Measurements from ENCODE around the gene ZNF319.
"Not testable (repeated sequence)": the region's sequence is repeated elsewhere in the genome, so short reads cannot be mapped to it uniquely, and the experiment has no call there.

The ZNF319 gene

GRCh38 chr16:57996406-57997175 lies 3.9 kb downstream of the ZNF319 start:
- no peak for DNase-seq

DNA sequence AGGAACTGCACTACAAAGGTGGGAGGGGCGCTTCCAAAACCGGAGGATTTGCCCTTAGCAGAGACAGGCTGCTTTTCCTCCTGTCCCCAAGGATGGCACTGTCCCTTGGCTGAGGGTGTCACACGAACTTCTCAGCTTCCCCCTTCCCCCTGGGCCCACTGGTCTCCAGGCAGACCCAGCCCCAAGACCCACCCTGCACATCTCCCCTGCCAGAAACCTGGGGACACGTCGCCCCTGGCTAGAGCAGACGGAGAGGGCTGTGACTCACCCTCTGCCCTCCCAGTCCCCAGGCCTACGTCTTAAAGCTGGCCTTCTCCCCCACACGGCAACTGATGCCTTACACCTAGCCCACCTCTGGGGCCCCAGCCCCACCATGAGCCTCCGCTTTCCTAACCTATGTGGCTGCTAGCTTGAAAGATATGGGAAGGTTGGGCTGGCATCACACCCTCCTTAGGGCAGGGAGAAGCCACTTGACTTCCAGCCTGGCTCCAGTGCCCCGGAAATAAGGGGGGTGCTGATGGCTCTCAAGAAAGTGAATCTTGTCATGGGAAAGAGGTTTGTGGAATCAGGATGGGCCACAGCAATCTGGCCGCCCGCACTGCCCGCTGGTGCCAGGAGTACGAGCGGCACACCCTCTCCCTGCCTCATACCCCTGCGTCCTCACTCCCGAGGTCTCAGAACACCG lies 4.6 kb downstream of the ZNF319 start:
- DNase-seq, result no peak

GRCh38 chr16:57994778-57995177 lies 5.7 kb downstream of the ZNF319 start:
- no peak for DNase-seq

DNA sequence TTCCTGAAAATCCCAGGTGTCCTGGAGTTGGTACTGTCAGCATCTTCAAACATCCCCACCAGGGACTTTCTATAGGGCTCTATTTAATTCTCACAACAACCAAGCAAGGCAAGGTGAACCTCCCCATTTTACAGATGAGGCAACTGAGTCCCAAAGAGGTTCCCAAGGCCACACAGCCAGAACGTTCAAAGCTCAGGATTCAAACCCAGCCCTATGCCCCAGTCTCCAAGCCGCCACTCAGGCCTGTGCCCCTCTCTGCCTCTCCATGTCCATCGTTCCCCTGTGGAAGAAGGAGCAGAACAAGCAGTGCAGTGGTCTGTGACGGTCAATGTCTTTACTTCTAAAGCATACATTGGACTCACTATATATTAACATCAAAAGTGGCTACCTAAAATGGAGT lies 6.1 kb downstream of the ZNF319 start:
- DNase-seq, result no peak

DNA sequence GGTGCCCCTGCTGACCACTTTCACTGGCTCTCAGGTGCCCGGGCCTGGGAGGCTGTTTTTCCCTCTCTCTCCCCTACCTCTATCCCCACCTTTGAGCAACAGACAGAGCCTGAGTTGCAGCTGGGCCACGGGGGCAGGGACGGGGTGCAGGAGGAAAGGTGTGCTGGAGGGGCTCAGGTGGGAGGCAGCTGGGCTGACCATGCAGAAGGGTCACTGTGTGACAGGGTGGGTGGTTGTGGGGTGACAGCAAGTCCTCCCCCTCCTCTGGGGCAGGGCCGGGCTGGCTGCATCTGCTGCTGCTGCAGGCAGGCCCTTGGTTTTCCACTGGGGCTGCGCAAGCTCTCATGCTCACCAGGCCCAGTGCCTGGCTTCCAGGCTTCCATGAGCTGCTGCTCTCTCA lies 6.6 kb downstream of the ZNF319 start:
- DNase-seq, result no peak

GRCh38 chr16:57993438-57993837 lies 7.0 kb downstream of the ZNF319 start:
- DNase-seq, result no peak

DNA sequence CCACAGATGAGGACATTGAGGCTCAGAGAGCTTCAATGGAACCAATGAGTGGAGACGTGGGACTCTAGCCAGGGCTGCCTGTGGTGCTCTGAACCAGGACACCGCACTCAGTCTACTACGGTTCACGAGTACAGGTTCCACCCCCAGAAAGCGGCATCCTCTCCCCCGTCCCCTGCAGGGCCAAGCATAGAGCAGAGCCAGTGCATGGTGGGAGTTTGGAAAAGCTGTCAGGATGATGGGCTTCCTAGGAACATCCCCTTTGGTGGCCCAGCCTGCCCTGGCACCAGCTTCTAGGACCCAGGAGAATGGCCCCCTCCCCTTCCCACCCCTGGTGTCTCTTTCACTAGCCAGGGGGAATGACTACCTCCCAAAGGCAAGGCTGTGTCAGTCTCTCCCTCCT lies 8.4 kb downstream of the ZNF319 start:
- DNase-seq, result no peak

- DNase-seq, result no peak
Measured at GRCh38 chr16:57991551-57992059, 8.9 kb downstream of the ZNF319 start.

GRCh38 chr16:57988929-57989328 lies 11.5 kb downstream of the ZNF319 start:
- DNase-seq, result peak in 1 of 2 experiments; percentile 2

DNA sequence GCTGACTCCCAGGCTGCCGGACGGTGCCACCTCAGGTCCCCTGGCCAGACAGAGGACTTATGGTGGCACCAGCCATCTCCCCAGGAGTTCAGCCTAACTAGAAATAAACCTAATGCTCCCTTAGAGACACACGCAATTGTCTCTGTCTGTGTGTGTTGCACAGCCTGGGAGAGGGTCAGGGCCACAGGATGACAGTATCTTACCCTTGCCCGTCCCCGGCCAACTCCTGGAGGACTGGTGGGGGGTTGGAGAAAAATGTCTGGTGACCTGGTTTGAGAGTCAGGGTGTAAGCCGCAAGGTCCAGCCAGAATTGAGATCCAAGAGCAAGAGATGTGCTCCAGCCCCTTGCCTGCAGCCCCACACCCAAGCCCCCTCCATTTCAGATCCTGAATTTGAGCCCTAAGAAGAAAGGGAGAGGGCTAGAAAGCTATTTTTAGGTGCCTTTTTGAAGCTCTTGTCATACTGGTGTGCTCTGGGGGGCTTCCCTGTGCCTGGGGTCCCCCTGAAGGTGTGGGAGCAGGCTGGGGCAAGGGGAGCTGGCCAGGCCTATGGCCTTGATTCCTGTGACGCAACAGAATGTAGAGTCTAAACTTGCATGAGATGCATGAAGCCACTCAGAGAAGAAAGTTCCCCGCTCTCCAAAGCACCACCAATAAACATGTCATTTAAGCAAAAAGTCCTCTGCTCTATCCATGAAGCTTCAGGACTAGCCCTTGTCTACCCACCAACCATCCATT lies 12.9 kb downstream of the ZNF319 start:
- DNase-seq, result no peak

DNA sequence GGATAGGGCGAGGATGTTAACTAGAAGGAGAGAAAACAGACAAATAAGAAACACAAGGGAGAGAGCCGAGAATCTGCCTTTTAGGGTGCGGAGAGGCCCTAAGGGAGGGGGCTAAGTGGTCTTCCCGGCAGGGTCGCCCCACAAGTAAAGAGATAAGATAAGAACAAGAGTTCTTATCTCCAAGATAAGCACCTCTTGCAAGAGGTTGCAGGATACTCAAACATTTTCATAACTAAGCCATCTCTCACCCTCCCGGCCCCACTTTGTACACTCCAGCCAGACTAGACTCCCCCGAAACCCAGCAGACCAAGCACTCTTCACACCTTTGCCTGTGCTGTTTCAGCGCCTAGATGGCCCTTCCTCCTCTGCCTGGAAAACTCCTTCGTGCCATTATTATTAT lies 14.3 kb downstream of the ZNF319 start:
- no peak for DNase-seq

GRCh38 chr16:57985204-57986181 lies 15.0 kb downstream of the ZNF319 start:
- DNase-seq, result no peak

DNA sequence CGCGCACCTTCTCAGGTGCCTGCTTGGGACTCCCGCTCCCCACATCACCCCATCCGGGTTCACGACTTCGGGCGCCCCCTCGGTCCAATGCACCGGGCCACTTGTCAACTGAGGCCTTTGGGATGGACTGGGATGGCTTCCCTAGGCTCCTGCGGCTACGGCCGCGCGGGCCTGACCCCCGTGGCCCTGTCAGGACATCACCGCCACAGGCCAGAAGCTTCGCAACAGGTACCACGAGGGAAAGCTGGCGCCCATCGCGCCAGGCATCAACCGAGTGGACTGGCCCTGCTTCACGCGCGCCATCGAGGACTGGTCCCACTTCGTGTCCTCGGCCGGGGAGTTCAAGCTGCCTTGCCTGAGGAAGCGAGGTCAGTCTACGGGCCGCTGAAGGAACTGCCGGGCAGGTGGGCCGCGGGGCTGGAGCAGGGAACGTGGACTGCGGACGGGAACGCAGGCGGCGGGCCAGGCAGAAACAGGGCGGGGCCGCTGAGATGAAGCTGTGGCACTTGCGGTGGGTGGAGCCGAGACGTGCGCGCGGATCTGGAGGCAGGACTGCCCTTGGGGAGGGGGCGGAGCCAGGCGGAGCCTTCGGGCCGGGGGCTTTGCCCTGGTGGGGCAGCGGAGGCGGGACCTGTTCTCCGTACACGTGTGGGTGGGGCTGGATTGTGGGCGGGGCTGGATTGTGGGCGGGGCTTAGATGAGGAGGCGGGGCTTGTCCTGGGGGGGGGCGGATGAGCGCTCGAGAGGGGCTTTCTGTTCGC lies 15.8 kb downstream of the ZNF319 start:
- no peak for DNase-seq

GRCh38 chr16:57982385-57982784 lies 18.1 kb downstream of the ZNF319 start:
- no peak for DNase-seq

- no peak for DNase-seq
Measured at GRCh38 chr16:57981636-57982035, 18.8 kb downstream of the ZNF319 start.

- no peak for DNase-seq
Measured at GRCh38 chr16:57979006-57979585, 21.4 kb downstream of the ZNF319 start.

DNA sequence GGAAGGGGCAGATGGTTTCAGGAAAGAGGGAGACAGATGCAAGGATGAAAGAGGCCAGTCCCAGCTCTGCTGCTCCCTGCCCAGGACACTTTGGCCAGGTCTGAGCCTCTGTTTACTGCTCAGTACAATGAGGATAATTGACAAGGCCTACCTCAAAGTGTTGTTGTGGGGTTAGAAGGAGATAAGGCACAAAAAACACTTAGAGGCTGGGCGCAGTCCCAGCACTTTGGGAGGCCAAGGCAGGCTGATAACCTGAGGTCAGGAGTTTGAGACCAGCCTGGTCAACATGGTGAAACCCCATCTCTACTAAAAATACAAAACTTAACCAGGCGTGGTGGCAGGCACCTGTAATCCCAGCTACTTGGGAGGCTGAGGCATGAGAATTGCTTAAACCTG lies 22.4 kb downstream of the ZNF319 start:
- not testable (repeated sequence) for DNase-seq

GRCh38 chr16:57977418-57978069 lies 22.9 kb downstream of the ZNF319 start:
- DNase-seq, result no peak

DNA sequence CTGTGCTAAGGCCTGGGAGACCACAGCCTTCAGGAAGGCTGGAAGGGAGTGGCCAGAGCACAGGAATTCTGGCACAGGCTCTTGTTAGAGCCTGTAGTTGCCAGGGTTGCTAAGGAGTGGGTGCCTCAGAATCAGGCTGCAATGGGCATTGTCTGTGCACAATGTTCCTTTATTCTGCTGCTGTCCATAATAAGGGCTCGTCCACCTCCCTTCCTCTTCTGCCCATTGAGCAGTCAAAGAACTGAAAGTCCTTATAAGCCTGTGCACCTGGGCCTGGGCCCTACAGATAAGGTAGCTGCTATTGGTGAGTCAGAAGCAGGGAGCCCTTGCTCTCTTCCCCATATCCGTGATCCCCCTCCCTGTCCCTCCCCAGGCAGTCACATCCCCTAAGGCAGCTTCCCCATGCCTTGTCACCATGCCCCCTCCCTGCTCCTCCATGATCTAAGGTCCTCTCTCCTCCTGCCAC lies 24.1 kb downstream of the ZNF319 start:
- DNase-seq, result no peak

DNA sequence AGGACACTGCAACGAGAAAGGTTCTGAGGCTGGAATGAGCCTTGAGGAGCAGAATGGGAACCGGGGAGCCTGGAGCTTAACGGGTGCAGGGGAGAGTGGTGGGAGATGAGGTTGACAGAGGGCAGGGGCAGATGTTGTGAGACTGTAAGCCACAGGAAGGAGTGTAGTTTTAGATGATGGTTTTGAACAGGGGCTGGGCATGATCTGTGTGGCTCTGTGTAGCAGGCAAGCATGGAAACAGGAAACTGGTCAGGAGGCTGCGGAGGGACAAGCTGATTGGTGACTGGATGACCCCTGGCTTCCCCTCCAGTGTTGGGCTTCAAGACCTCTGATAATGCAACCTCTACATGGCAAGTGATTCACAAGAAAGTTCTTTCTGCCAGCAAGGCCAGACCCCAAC lies 28.2 kb downstream of the ZNF319 start:
- DNase-seq, result no peak

DNA sequence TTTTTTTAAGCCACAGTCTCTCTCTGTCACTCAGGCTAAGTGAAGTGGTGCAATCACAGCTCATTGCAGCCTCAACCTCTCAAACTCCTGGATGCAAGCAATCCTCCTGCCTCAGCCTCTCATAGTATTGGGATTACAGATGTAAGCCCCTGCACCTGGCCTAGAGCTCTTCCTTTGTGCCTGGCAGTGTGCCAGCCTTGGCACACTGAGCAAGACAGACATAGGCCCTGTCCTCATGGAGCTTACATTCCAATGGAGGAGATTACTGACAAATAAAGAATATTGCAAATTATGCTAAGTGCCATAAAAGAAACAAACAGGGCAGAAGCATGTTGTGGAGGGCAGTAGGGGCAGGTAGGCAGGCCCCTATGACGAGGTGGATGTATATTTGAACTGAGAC lies 28.6 kb downstream of the ZNF319 start:
- no peak for DNase-seq

Data from NCI-H187 (cell line).